Body of pancreas (tissue), 4 donors: ENCODE data around the gene POU1F1.
A peak's percentile ranks its signal among the peaks of the same experiment; 100 is the strongest.

Experiments
- POLR2A ChIP-seq, 3 donors: fragments of 450-650 bp; IDR thresholded peaks; one replicate each; pipeline ENCODE4 v1.6.1; 2016; ENCODE audit warnings: antibody characterized with exemption in 3 of 3, mild to moderate bottlenecking in 2 of 3
- TF ChIP-seq, protein P1 (sequence below), 7 experiments: fragments of 450-650 bp in 4 of 7; fragments of 200-600 bp in 3 of 7; sonication (generic) in 3 of 7; IDR thresholded peaks; one replicate each; pipeline ENCODE4 v1.5.1; 2016 to 2019; ENCODE audit warnings: antibody characterized with exemption in 7 of 7

- TF ChIP-seq POLR2A (IDR thresholded peaks at IDR 0.05) = no peak
- TF ChIP-seq, protein P1, sequence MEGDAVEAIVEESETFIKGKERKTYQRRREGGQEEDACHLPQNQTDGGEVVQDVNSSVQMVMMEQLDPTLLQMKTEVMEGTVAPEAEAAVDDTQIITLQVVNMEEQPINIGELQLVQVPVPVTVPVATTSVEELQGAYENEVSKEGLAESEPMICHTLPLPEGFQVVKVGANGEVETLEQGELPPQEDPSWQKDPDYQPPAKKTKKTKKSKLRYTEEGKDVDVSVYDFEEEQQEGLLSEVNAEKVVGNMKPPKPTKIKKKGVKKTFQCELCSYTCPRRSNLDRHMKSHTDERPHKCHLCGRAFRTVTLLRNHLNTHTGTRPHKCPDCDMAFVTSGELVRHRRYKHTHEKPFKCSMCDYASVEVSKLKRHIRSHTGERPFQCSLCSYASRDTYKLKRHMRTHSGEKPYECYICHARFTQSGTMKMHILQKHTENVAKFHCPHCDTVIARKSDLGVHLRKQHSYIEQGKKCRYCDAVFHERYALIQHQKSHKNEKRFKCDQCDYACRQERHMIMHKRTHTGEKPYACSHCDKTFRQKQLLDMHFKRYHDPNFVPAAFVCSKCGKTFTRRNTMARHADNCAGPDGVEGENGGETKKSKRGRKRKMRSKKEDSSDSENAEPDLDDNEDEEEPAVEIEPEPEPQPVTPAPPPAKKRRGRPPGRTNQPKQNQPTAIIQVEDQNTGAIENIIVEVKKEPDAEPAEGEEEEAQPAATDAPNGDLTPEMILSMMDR (IDR thresholded peaks at IDR 0.05) = peak; percentile 23 to 74 (median 54)
Measured at GRCh38 chr3:87260270-87260669, 16.1 kb downstream of the POU1F1 start.
